Measurements from ENCODE around the gene LPCAT1. TPM values are rescaled to one million over a fixed set of nuclear protein-coding genes. Genes with fewer than 3 reads are reported as not detected.

Gene LPCAT1
- total RNA-seq, 4 donors from 2014 or later: 8.8 to 59.4 (median 28.5) TPM

GRCh38 chr5:1538741-1539392, 15.1 kb upstream of the LPCAT1 start:
- no peak overlapping the region for H3K27ac ChIP-seq
- TF ChIP-seq POLR2A (IDR thresholded peaks at IDR 0.05): no peak

DNA sequence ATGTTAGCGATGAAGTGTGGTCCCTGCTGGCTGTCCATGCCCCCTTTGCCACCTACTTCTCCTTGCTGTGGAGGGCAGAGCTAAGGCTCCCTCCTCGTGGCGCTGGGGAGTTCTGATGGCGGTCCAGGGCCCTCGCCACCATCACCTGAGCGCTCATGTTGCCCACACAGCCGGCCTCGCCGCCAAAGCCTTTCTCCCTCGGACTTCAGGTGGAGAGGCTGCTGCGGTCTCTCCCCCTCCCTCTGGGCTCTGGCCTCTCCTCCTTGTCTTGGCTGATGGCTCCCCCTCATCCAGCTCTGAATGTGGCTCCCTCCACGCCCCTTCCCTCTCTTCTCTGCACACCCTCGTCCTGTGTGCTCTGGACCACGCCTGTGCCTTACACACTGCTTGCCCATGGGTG, 14.5 kb upstream of the LPCAT1 start:
- no peak overlapping the region for H3K4me3 ChIP-seq
- H3K4me1 ChIP-seq: peaks cover 0 to 4% (median 0%) of the 10 kb centered on the region in 4 donors
- peak in 2 of 3 donors; percentile 39 to 42 for DNase-seq
- no peaks in the 10 kb centered on the region for H3K9me3 ChIP-seq
- H3K27ac ChIP-seq: no peak overlapping the region
- no peaks in the 10 kb centered on the region for H3K36me3 ChIP-seq
- H3K27me3 ChIP-seq: no peaks in the 10 kb centered on the region
- TF ChIP-seq POLR2A (IDR thresholded peaks at IDR 0.05): no peak
- TF ChIP-seq CTCF (IDR thresholded peaks at IDR 0.05): no peak

More at GRCh38 chr5:1538741-1539392, 15.1 kb upstream of the LPCAT1 start:
- Histone ChIP-seq H3K4me3 (no peak overlapping the region), H3K36me3 (no peaks in the 10 kb centered on the region), H3K9me3 (no peaks in the 10 kb centered on the region), H3K27me3 (no peaks in the 10 kb centered on the region), H3K4me1 (peaks cover 0 to 4% (median 0%) of the 10 kb centered on the region in 4 donors)
- peak in 2 of 3 donors; percentile 15 to 41 for DNase-seq

GRCh38 chr5:1537603-1538154, 13.9 kb upstream of the LPCAT1 start:
- DNase-seq: peak in 2 of 3 donors; percentile 22 to 25
- Histone ChIP-seq H3K27ac (no peak overlapping the region), H3K9me3 (no peaks in the 10 kb centered on the region), H3K4me3 (no peak overlapping the region), H3K36me3 (no peaks in the 10 kb centered on the region), H3K27me3 (no peaks in the 10 kb centered on the region), H3K4me1 (peaks cover 0 to 4% (median 0%) of the 10 kb centered on the region in 4 donors)
- TF ChIP-seq POLR2A (IDR thresholded peaks at IDR 0.05): no peak
- TF ChIP-seq CTCF (IDR thresholded peaks at IDR 0.05): no peak

DNA sequence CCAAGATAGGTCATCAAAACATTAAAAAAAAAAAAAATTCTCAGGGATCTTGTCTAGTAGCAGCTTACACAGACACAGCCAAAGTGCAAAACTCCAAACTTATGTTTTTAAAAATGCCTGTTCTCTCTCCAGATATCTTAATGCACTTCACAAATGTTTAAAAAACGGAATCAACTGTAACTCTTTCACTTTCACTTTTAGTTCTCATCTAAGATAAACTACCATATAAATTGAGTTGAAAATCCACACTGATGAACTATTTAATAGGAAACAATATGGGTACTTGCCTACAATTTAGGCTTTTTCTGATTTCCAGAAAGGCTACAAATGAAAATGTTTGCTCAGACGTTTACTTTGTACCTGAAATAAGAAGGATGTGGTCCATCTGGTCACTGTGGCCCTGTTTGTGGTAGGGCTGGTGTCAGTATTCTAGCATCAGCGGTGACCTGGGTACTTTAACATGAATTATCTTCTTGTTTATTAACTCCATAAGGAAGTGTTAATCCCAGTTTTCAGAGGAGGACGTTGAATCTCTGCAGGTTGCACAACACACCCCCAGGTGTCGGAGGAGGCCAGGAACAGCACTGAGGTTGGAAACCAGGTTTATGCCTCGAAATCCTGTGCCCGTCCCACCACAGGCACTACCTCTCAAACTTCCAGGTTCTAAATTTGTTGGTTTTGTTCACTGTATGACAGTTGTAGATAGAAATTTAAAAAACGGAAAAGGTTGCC, 13.3 kb upstream of the LPCAT1 start:
- TF ChIP-seq POLR2A (IDR thresholded peaks at IDR 0.05) (no peak), CTCF (IDR thresholded peaks at IDR 0.05) (no peak)
- H3K9me3 ChIP-seq: no peaks in the 10 kb centered on the region
- peak overlapping the region in 3 of 4 donors; percentile 22 to 67 (median 50) for H3K27ac ChIP-seq
- DNase-seq: peak in 2 of 3 donors; percentile 14 to 47
- H3K36me3 ChIP-seq: no peaks in the 10 kb centered on the region
- no peaks in the 10 kb centered on the region for H3K27me3 ChIP-seq
- H3K4me3 ChIP-seq: peak overlapping the region in 3 of 4 donors; percentile 0 to 23 (median 13)
- H3K4me1 ChIP-seq: peaks cover 0 to 4% (median 0%) of the 10 kb centered on the region in 4 donors

GRCh38 chr5:1536322-1536845, 12.6 kb upstream of the LPCAT1 start:
- H3K9me3 ChIP-seq: no peaks in the 10 kb centered on the region
- peak overlapping the region in 3 of 4 donors; percentile 0 to 23 (median 13) for H3K4me3 ChIP-seq
- H3K27me3 ChIP-seq: no peaks in the 10 kb centered on the region
- peak overlapping the region; percentile 22 to 70 (median 58) for H3K27ac ChIP-seq
- H3K36me3 ChIP-seq: no peaks in the 10 kb centered on the region
- no peak for TF ChIP-seq POLR2A (IDR thresholded peaks at IDR 0.05)
- no peak for TF ChIP-seq CTCF (IDR thresholded peaks at IDR 0.05)
- H3K4me1 ChIP-seq: peaks cover 0 to 4% (median 0%) of the 10 kb centered on the region in 4 donors
- DNase-seq: peak; percentile 46 to 86 (median 71)

Data from Peyer's patch (tissue), 4 donors.